GM10248 (cell line): ENCODE data around the gene ECT2.
A peak's percentile ranks its signal among the peaks of the same experiment; 100 is the strongest.
"Not testable (repeated sequence)": the region's sequence is repeated elsewhere in the genome, so short reads cannot be mapped to it uniquely, and the experiment has no call there.

Experiments
- CTCF ChIA-PET: fragments of 300-600 bp; sonication (Branson Sonifier 250); formaldehyde crosslinking; extraction: SDS; loops from one replicate; lab custom pipeline; 2021; ENCODE audit warnings: antibody characterized with exemption; lab: Yijun Ruan, JAX
- POLR2A ChIA-PET: fragments of 350-650 bp; sonication (Branson Sonifier 250); formaldehyde crosslinking; extraction: SDS; loops from one replicate; lab custom pipeline; 2020; ENCODE audit warnings: antibody characterized with exemption; lab: Yijun Ruan, JAX
- DNase-seq: peaks from one replicate; pipeline ENCODE4 v3.0.0; 2012; ENCODE audit errors: extremely low spot score
- TF ChIP-seq, protein P1 (sequence below): IDR thresholded peaks from 2 replicates; pipeline ENCODE4 v1.5.1; 2012; ENCODE audit warnings: mild to moderate bottlenecking, low read depth; ENCODE audit errors: extremely low read depth, missing control alignments, control extremely low read depth

ECT2 gene, protein sequence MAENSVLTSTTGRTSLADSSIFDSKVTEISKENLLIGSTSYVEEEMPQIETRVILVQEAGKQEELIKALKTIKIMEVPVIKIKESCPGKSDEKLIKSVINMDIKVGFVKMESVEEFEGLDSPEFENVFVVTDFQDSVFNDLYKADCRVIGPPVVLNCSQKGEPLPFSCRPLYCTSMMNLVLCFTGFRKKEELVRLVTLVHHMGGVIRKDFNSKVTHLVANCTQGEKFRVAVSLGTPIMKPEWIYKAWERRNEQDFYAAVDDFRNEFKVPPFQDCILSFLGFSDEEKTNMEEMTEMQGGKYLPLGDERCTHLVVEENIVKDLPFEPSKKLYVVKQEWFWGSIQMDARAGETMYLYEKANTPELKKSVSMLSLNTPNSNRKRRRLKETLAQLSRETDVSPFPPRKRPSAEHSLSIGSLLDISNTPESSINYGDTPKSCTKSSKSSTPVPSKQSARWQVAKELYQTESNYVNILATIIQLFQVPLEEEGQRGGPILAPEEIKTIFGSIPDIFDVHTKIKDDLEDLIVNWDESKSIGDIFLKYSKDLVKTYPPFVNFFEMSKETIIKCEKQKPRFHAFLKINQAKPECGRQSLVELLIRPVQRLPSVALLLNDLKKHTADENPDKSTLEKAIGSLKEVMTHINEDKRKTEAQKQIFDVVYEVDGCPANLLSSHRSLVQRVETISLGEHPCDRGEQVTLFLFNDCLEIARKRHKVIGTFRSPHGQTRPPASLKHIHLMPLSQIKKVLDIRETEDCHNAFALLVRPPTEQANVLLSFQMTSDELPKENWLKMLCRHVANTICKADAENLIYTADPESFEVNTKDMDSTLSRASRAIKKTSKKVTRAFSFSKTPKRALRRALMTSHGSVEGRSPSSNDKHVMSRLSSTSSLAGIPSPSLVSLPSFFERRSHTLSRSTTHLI

DNA sequence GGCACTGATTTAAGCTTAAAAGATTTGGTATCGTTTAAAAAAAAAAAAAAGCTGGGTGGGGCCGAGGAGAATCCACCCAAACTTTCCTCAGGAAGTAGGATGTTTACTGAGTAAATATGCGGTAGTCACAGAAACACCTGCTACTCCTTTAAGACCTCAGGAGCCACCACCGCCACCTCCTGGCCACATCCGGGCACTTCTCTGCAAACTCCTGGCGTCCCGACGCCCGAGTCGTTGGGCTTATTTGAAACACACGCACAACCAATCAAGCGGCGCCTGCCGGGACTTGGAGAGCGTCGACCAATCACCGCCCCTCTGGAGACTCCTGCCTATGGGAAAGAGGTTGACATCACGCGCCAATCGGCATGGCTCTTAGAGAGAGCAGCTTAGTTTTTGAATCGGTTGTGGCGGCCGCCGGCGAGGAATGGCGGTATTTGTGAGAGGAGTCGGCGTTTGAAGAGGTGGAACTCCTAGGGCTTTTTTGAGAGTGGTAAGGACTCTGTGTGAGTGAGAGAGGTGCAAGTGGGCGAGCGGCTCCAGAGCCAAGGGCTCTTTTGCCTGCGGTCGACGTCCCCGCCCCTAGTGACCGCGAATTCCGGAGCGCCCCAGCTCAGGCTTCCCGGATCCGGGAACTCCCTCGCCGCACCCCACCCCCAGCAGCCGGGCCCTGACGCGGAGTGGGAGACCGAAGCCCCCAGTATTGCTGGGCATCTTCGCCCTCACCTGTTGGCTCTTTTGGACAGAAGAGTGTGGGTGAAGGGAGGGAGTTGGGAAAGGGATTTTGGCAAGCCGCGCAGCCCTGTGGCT is at the start of gene ECT2:
Gene ECT2 (plus strand): TSS at position 359 of the 807 bp plus-strand sequence. CDS start 3,805 bp downstream, outside the sequence.
- peak; percentile 98 for DNase-seq
- POLR2A ChIA-PET, result interaction anchor here (0.6 to 0.7 kb wide), 2 partner anchors 43 to 45 kb away, joined by 3 to 5 read pairs; no protein-coding TSS in a partner anchor
- TF ChIP-seq, protein P1, sequence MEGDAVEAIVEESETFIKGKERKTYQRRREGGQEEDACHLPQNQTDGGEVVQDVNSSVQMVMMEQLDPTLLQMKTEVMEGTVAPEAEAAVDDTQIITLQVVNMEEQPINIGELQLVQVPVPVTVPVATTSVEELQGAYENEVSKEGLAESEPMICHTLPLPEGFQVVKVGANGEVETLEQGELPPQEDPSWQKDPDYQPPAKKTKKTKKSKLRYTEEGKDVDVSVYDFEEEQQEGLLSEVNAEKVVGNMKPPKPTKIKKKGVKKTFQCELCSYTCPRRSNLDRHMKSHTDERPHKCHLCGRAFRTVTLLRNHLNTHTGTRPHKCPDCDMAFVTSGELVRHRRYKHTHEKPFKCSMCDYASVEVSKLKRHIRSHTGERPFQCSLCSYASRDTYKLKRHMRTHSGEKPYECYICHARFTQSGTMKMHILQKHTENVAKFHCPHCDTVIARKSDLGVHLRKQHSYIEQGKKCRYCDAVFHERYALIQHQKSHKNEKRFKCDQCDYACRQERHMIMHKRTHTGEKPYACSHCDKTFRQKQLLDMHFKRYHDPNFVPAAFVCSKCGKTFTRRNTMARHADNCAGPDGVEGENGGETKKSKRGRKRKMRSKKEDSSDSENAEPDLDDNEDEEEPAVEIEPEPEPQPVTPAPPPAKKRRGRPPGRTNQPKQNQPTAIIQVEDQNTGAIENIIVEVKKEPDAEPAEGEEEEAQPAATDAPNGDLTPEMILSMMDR, result peak; percentile 73
- CTCF ChIA-PET, result interaction anchor here (0.7 to 2.4 kb wide), 15 partner anchors 8 to 78 kb away, joined by 3 to 9 read pairs (median 4); partner anchors contain the start of gene NCEH1

DNA sequence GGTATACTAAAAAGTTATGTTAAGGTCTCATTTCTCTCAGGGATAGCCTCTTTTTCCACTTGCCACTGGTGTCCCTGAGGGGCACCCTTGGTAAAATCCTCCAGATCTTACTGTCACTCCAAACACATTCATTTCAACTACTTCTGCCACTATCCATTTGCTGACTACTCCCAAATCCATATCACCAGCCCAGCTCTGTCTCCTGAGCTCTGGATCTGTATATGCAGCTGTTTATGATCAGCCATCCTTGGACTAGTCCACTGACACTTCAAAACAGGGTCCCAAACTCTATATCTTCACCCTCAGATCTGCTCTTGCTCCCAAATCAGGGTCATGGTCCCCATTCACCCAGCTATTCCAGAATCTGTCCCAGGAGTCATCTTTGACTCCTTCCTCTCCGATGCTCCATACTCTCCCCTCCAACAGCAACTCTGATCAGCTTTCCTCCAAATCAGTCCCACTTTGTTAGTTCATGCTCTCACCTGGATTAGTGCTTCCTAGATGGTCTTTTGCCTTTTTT is 49.5 kb upstream of the ECT2 start:
- POLR2A ChIA-PET, result no interaction called here
- TF ChIP-seq, protein P1, result no peak
- CTCF ChIA-PET, result interaction anchor here (1.4 to 3.8 kb wide), 4 partner anchors 10 to 50 kb away, joined by 4 to 22 read pairs (median 8); partner anchors contain the start of genes ECT2 and NCEH1
- no peak for DNase-seq

DNA sequence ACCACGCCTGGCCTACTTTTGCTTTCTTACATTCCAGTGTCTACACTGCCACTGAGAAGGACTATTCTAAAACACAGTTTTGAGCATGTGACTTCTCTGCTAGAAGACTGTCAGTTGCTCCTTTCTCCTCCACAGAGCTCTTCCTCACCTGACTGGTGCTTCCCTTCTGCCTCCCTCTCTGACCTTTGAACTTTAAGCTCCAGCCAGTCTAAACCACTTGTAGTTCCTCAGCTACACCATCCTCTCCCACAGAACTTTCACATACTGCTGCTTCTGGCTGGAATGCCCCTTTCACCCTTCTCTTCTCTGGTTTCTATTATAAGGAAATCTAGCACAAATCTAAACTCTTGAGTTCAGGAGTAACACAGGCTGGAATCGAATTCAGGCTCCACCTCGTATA is 48.8 kb upstream of the ECT2 start:
- no peak for DNase-seq
- CTCF ChIA-PET, result interaction anchor here (1.1 to 3.8 kb wide), 5 partner anchors 9 to 49 kb away, joined by 3 to 22 read pairs (median 4); partner anchors contain the start of genes ECT2 and NCEH1
- TF ChIP-seq, protein P1, result no peak
- POLR2A ChIA-PET, result no interaction called here

DNA sequence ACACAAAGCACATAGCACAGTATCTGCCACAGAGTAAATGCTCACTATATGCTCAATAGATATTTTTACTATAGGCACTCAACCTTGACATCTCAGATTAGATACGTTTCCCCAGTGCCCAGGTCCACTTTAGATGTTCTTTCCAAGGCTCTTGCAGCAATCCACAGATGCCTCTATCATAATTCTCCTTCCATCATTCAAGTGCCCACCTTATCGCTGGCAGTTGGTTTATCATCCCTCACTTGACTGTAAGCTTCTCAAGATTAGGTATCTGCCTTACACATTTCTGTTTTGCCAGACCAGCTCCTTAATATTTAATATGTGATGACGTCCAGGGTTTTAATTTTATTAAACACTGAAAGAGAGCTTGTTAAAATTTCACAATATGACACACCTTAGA is 48.3 kb upstream of the ECT2 start:
- POLR2A ChIA-PET, result no interaction called here
- DNase-seq, result no peak
- CTCF ChIA-PET, result interaction anchor here (1.1 to 3.8 kb wide), 4 partner anchors 8 to 29 kb away, joined by 3 to 22 read pairs (median 8); partner anchors contain the start of gene NCEH1
- TF ChIP-seq, protein P1, result no peak

DNA sequence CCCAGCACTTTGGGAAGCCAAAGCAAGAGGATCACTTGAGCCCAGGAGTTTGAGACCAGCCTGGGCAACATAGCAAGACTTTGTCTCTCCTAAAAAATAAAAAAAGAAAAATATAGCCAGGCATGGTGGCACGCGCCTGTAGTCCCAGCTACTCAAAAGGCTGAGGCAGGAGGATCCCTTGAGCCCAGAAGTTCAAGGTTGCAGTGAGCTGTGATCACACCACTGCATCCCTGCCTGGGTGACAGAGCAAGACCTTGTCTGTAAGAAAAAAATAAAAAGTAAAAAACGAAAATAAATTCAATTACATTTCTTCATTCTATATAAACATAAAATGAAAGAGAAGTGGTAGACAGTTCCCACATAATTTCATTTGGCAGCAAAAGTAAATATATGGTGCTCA is 47.8 kb upstream of the ECT2 start:
- CTCF ChIA-PET, result interaction anchor here (1.1 to 3.8 kb wide), 3 partner anchors 8 to 26 kb away, joined by 3 to 22 read pairs (median 3); partner anchors contain the start of gene NCEH1
- DNase-seq, POLR2A ChIA-PET: not testable (repeated sequence)

DNA sequence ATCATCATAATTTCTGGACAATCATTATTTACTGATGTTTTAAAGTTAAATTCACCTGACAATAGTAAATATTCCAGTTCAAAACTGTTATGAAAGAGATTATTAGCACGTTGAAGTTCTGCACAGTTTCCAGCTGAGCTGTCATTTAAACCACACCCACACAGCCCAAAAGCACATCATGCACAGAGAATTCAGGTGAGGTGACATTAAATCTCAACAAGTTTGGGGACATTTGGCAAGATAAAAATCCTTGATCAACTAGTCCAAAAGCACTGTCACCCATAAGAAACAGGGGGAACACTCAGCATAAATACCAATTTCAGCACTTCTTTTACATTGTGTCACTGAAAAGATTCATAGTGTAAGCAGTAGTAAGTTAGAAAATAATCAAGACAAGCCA is 46.5 kb upstream of the ECT2 start:
- TF ChIP-seq, protein P1, result no peak
- no peak for DNase-seq
- ChIA-PET POLR2A (no interaction called here), CTCF (interaction anchor here (1.3 to 3.5 kb wide), 5 partner anchors 10 to 108 kb away, joined by 3 to 14 read pairs (median 4); no protein-coding TSS in a partner anchor)
